ENCODE data around the gene MAP4. TPM values are rescaled to one million over a fixed set of nuclear protein-coding genes. Genes with fewer than 3 reads are reported as not detected.

The MAP4 gene
- total RNA-seq, 1 experiment from 2014 or later, result 137 TPM

DNA sequence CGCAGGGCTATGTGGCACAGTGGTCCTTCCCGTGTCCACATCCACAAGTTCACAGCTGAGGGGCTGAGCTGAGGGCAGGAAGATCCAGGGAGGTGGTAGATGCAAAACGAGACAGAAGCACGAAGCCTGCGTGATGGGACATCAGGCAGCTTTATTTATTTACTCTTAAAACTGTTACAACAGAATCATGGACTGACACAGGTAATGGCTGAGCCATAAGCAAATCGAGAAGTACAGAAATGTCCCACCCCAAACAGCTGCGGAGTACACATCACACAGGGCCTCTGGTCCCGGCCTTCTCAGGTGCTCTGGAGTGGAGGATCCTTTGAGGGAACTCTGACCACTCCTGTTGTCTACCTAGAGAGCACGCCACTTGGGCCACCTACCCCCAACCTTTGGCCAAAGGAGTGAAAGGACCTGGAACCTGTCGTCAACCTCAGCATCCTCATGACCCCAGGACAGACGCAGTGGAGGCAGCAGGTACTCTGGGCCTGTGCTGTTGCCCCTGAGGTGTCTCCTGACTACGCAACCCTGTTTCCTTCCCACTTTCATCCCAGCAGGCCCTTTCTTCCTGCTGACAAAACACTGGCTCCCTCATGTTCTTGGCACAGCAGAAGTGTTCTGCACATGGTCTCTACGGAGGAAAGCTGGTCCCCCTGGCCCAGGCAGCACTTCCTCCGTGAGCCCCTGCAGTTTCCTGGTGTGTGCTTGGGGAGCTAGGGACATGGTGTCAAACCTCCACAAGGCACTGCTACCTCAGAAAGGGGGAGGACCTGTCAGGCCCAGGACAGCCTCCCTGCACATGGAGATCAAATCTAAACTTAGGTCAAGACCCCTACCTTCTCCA is 165.4 kb downstream of the MAP4 start:
- Histone ChIP-seq H3K9me3 (no peaks in the 10 kb centered on the region), H3K4me3 (ENCODE audit: low read depth, low read length) (no peak overlapping the region), H3K27me3 (replicated peaks; ENCODE audit: control insufficient read depth, insufficient read depth, low read length) (no peaks in the 10 kb centered on the region), H3K36me3 (ENCODE audit: control insufficient read depth, insufficient read depth, low read length) (peaks cover 1% of the 10 kb centered on the region), H3K4me1 (no peaks in the 10 kb centered on the region)
- Mint-ChIP-seq H3K27me3 (ENCODE audit: insufficient read depth, unreplicated experiment) (no peaks in the 10 kb centered on the region), H3K9me3 (ENCODE audit: unreplicated experiment) (no peaks in the 10 kb centered on the region), H3K4me3 (ENCODE audit: unreplicated experiment) (no peak overlapping the region), H3K4me1 (ENCODE audit: low read depth, unreplicated experiment) (no peaks in the 10 kb centered on the region), H3K36me3 (ENCODE audit: insufficient read depth, unreplicated experiment) (peaks cover 95% of the 10 kb centered on the region), H3K27ac (ENCODE audit: unreplicated experiment) (peak overlapping the region; percentile 58)
- intact Hi-C loops (cut with micrococcal nuclease; ENCODE audit: unreplicated experiment), result loop anchor here (1.0 to 5.0 kb wide), 2 partner anchors 142 to 301 kb away; no protein-coding TSS in a partner anchor
- no TSS peak for BruUV-seq (replicated peaks)
- DNase-seq, result no peak
- TF ChIP-seq, protein P1, sequence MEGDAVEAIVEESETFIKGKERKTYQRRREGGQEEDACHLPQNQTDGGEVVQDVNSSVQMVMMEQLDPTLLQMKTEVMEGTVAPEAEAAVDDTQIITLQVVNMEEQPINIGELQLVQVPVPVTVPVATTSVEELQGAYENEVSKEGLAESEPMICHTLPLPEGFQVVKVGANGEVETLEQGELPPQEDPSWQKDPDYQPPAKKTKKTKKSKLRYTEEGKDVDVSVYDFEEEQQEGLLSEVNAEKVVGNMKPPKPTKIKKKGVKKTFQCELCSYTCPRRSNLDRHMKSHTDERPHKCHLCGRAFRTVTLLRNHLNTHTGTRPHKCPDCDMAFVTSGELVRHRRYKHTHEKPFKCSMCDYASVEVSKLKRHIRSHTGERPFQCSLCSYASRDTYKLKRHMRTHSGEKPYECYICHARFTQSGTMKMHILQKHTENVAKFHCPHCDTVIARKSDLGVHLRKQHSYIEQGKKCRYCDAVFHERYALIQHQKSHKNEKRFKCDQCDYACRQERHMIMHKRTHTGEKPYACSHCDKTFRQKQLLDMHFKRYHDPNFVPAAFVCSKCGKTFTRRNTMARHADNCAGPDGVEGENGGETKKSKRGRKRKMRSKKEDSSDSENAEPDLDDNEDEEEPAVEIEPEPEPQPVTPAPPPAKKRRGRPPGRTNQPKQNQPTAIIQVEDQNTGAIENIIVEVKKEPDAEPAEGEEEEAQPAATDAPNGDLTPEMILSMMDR (IDR thresholded peaks at IDR 0.05; ENCODE audit: insufficient read depth in 1 of 2, low read depth in 1 of 2, low read length in 1 of 2, severe bottlenecking in 1 of 2, unreplicated experiment in 1 of 2), result no peak
- ChIA-PET CTCF (interaction anchor here (1.2 kb wide), 1 partner anchor 301 kb away, joined by 5 read pairs; no protein-coding TSS in a partner anchor), POLR2A (no interaction called here)

DNA sequence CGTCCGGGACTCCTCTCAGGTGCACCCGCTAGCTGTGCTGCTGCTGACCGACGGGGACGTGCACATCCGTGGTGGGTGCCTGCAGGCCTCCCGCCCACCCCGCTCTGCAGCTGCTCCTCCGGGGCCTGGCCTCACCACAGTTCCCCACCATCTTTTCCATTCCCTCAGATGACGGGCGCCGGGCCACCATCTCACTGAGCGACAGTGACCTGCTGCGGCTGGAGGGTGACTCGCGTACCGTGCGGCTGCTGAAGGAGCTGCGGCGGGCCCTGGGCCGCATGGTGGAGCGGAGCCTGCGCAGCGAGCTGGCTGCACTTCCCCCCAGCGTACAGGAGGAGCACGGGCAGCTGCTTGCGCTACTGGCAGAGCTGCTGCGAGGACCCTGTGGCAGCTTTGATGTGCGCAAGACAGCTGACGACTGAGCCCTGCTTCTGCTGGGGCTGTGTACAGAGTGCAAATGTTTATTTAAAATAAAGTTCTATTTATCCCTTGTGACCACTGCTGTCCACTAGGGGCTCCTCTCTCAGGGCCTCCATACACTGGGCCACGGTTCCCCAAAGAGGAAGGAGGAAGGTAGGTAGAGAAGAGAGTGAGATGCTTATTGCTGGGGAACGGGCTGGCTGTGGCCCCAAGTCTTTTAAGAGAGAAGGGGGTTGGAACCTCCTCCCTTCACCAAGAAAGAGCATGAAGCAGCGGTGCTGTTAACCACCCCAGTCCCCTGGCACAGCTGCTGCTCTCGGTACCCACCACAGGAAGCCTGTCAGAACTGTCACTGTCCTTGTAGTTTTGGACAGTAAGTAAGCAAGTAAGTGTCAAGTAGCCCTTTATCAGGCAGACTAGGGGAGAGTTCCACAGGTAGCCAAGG is 166.3 kb downstream of the MAP4 start:
- DNase-seq, result peak in 1 of 2 experiments; percentile 41
- Histone ChIP-seq H3K4me1 (no peaks in the 10 kb centered on the region), H3K36me3 (ENCODE audit: control insufficient read depth, insufficient read depth, low read length) (peaks cover 2% of the 10 kb centered on the region), H3K27me3 (replicated peaks; ENCODE audit: control insufficient read depth, insufficient read depth, low read length) (no peaks in the 10 kb centered on the region), H3K4me3 (ENCODE audit: low read depth, low read length) (no peak overlapping the region), H3K9me3 (no peaks in the 10 kb centered on the region)
- H3K36me3 Mint-ChIP-seq (ENCODE audit: insufficient read depth, unreplicated experiment), result peaks cover 93% of the 10 kb centered on the region
- H3K4me1 Mint-ChIP-seq (ENCODE audit: low read depth, unreplicated experiment), result no peaks in the 10 kb centered on the region
- POLR2A ChIA-PET, result no interaction called here
- H3K27ac Mint-ChIP-seq (ENCODE audit: unreplicated experiment), result peak overlapping the region; percentile 58
- BruUV-seq (replicated peaks), result no TSS peak
- intact Hi-C loops (cut with micrococcal nuclease; ENCODE audit: unreplicated experiment), result loop anchor here (1.0 to 5.0 kb wide), 2 partner anchors 142 to 301 kb away; no protein-coding TSS in a partner anchor
- CTCF ChIA-PET, result interaction anchor here (1.2 kb wide), 1 partner anchor 302 kb away, joined by 5 read pairs; no protein-coding TSS in a partner anchor
- H3K27me3 Mint-ChIP-seq (ENCODE audit: insufficient read depth, unreplicated experiment), result no peaks in the 10 kb centered on the region
- TF ChIP-seq, protein P1 (IDR thresholded peaks at IDR 0.05; ENCODE audit: insufficient read depth in 1 of 2, low read depth in 1 of 2, low read length in 1 of 2, severe bottlenecking in 1 of 2, unreplicated experiment in 1 of 2), result peak; percentile 40 to 42
- H3K4me3 Mint-ChIP-seq (ENCODE audit: unreplicated experiment), result peak overlapping the region; percentile 29
- H3K9me3 Mint-ChIP-seq (ENCODE audit: unreplicated experiment), result no peaks in the 10 kb centered on the region

DNA sequence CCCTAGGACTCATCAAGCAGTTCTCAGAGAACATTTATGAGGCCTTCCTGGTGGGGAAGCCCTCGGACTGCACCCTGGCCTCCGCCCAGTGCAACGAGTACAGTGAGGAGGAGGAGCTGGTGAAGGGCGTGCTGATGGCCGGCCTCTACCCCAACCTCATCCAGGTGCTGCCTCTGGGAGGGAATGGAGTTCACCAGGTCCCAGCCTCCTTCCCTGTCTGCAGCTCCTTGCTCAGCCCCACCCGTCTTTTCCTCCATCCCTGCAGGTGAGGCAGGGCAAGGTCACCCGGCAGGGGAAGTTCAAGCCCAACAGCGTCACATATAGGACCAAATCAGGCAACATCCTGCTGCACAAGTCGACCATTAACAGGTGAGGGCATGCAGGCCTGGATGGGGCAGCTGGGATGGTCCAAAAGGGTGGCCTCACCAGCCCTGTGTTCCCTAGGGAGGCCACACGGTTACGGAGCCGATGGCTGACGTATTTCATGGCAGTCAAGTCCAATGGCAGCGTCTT is 167.0 kb downstream of the MAP4 start:
- Mint-ChIP-seq H3K36me3 (ENCODE audit: insufficient read depth, unreplicated experiment) (peaks cover 96% of the 10 kb centered on the region), H3K4me3 (ENCODE audit: unreplicated experiment) (peak overlapping the region; percentile 29), H3K27ac (ENCODE audit: unreplicated experiment) (peak overlapping the region; percentile 48), H3K27me3 (ENCODE audit: insufficient read depth, unreplicated experiment) (no peaks in the 10 kb centered on the region), H3K4me1 (ENCODE audit: low read depth, unreplicated experiment) (no peaks in the 10 kb centered on the region), H3K9me3 (ENCODE audit: unreplicated experiment) (no peaks in the 10 kb centered on the region)
- H3K27me3 ChIP-seq (replicated peaks; ENCODE audit: control insufficient read depth, insufficient read depth, low read length), result no peaks in the 10 kb centered on the region
- TF ChIP-seq, protein P1 (IDR thresholded peaks at IDR 0.05; ENCODE audit: insufficient read depth in 1 of 2, low read depth in 1 of 2, low read length in 1 of 2, severe bottlenecking in 1 of 2, unreplicated experiment in 1 of 2), result no peak
- DNase-seq, result no peak
- no TSS peak for BruUV-seq (replicated peaks)
- POLR2A ChIA-PET, result no interaction called here
- intact Hi-C loops (cut with micrococcal nuclease; ENCODE audit: unreplicated experiment), result no loop called here
- H3K36me3 ChIP-seq (ENCODE audit: control insufficient read depth, insufficient read depth, low read length), result peaks cover 3% of the 10 kb centered on the region
- no peak overlapping the region for H3K4me3 ChIP-seq (ENCODE audit: low read depth, low read length)
- 0 out of 2 replicates have a peak, but pooled peaks cover 4% of the 10 kb centered on the region for H3K4me1 ChIP-seq
- no peaks in the 10 kb centered on the region for H3K9me3 ChIP-seq
- CTCF ChIA-PET, result interaction anchor here (1.2 kb wide), 1 partner anchor 302 kb away, joined by 5 read pairs; no protein-coding TSS in a partner anchor

Data from Caco-2 (cell line).